Lower leg skin (tissue), 4 donors: ENCODE results near the gene GM2A. TPM values are rescaled to one million over a fixed set of nuclear protein-coding genes. Genes with fewer than 3 reads are reported as not detected.

Experiments
- DNase-seq, 2 donors: peaks; one replicate each; pipeline ENCODE4 v3.0.0-alpha.2; 2019; ENCODE audit warnings: low spot score in 2 of 2
- H3K4me3 ChIP-seq: fragments of 200-600 bp; sonication (generic); 2 replicates; pipeline ENCODE4 v1.5.1; 2017; ENCODE audit warnings: mild to moderate bottlenecking, low read depth; ENCODE audit not compliant: poor library complexity, severe bottlenecking
- POLR2A ChIP-seq, 2 donors: fragments of 450-650 bp; IDR thresholded peaks; one replicate each; pipeline ENCODE4 v1.6.1; 2016 to 2017; ENCODE audit warnings: antibody characterized with exemption in 2 of 2, mild to moderate bottlenecking in 1 of 2, moderate library complexity in 1 of 2
- WGBS, 2 donors: methylation state at CpG; one replicate each; pipeline ENCODE4 v1.1.5; 2018; 5-methylcytosine and 5-hydroxymethylcytosine counted together
- intact Hi-C: fragments of 100-400 bp; cut with DNase I; formaldehyde crosslinking; loops from one replicate; pipeline ENCODE4 v1.15.0; 2023; ENCODE audit warnings: low total_unique reads
- total RNA-seq, 4 donors: library from RNA; depleted of rRNA; stranded (reverse); fragments of >200 nt; gene quantifications; one replicate each; pipeline ENCODE4 v1.1.0, GENCODE V29; 2016
- TF ChIP-seq, protein P1 (sequence below), 3 donors: fragments of 450-650 bp; IDR thresholded peaks; one replicate each; pipeline ENCODE4 v1.5.1; 2016; ENCODE audit warnings: antibody characterized with exemption in 3 of 3, mild to moderate bottlenecking in 3 of 3, moderate library complexity in 2 of 3

The GM2A gene
- total RNA-seq, 4 donors from 2014 or later = 88.8 to 138 (median 123) TPM

DNA sequence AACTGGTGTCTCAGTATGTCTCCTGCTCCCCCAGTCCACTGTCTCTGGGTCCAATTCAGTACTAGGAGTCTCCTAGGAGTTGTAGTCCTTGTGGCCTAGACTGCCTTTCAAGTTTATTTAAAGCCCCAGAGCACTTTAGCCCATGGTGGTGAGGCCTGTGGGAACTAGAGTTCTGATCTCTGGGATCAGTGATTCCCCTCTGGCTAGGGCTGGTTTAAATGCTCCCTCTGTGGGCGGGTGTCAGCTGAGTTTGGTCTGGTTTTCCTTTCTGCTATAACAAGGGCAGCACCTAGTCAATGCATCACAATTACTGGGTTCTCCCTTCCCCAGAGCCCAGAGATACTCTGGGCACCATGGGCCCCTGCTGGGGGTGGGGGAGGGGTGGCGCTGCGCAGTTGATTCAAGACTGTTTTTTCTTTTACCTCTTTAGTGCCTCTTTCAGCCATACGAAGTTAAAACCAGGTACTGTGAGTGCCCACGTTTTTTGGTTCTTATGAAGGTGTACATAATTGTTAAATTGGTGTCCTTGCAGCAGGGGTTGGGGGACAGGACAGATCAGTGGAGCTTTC is 59.9 kb downstream of the GM2A start:
- 66 to 71% methylated on average over 5 of the region's 5 CpGs for WGBS, 2 donors
- TF ChIP-seq, protein P1, sequence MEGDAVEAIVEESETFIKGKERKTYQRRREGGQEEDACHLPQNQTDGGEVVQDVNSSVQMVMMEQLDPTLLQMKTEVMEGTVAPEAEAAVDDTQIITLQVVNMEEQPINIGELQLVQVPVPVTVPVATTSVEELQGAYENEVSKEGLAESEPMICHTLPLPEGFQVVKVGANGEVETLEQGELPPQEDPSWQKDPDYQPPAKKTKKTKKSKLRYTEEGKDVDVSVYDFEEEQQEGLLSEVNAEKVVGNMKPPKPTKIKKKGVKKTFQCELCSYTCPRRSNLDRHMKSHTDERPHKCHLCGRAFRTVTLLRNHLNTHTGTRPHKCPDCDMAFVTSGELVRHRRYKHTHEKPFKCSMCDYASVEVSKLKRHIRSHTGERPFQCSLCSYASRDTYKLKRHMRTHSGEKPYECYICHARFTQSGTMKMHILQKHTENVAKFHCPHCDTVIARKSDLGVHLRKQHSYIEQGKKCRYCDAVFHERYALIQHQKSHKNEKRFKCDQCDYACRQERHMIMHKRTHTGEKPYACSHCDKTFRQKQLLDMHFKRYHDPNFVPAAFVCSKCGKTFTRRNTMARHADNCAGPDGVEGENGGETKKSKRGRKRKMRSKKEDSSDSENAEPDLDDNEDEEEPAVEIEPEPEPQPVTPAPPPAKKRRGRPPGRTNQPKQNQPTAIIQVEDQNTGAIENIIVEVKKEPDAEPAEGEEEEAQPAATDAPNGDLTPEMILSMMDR (IDR thresholded peaks at IDR 0.05) = no peak
- TF ChIP-seq POLR2A (IDR thresholded peaks at IDR 0.05) = no peak
- no peak overlapping the region for H3K4me3 ChIP-seq
- DNase-seq = no peak
- intact Hi-C loops = loop anchor here (10.0 kb wide), 1 partner anchor 188 kb away; no protein-coding TSS in a partner anchor

DNA sequence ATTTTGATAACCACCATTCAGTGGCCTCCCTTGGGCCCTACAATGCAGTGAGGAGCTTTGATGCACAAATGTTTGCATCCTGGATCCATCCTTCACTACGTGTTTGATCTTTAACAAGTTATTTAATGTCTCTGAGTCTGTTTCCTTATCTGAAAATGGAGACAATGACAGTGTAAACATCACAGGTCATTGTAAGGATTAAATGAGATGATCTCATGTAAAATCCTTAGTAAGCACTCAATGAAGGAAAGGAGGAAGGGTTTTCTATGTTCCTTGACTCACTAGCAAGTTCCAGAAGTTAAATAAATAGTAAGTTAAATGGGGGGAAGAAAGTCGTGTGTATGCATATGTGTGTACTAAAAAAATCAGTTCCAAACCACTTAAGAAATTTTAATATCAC is 60.4 kb downstream of the GM2A start:
- no peak for DNase-seq
- no peak overlapping the region for H3K4me3 ChIP-seq
- WGBS, 2 donors = 54 to 61% methylated on average over 2 of the region's 2 CpGs
- TF ChIP-seq POLR2A (IDR thresholded peaks at IDR 0.05) = no peak
- TF ChIP-seq, protein P1 (IDR thresholded peaks at IDR 0.05) = no peak
- intact Hi-C loops = loop anchor here (10.0 kb wide), 1 partner anchor 189 kb away; no protein-coding TSS in a partner anchor

DNA sequence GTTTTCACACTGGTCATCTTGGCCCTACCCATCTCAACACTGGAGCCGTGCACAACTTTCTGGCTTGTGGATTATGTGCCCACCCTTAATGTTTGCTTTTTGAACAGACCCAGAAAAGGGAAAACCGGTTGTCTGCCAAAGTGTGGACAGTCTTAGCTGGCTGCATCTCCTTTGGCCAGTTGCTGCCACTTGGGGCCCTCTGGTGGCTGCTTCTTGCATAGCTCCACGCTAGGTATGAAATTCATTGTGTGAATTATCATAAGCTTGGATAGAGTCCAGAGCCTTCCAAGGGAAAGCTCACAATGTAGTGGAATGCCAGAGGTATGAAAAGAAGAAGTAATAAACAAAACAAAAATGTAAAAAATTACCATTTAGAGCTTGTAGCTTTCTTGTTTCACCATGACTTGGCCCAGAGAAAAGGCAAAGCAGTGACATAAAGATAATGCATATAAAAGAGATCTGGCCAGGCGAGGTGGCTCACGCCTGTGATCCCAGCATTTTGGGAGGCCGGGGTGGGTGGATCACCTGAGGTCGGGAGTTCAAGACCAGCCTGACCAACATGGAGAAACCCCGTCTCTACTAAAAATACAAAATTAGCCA is 63.1 kb downstream of the GM2A start:
- intact Hi-C loops = loop anchor here (10.0 kb wide), 1 partner anchor 191 kb away; no protein-coding TSS in a partner anchor
- WGBS, 2 donors = 55 to 60% methylated on average over 8 of the region's 8 CpGs
- TF ChIP-seq POLR2A (IDR thresholded peaks at IDR 0.05) = no peak
- TF ChIP-seq, protein P1 (IDR thresholded peaks at IDR 0.05) = no peak

DNA sequence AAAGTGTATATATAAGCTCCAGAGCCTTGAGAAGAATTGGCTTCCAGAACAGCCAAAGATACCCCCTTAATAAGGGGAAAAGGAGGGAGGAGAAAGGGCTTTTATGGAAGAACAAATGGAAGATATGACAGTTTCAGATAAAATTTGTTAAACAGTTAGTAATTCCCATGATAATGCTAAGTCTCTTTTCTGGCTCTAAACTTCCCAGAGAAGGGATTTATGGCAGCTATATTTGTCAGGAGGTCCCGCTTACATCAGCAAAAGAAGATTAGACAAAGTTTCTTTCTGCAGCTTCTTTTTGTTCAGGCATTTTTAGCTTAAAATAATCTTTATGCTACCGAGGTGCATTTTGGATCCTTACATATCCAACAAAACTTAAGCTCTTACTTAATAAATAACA is 64.9 kb downstream of the GM2A start:
- WGBS, 2 donors = 71 to 79% methylated on average over 2 of the region's 2 CpGs
- intact Hi-C loops = loop anchor here (10.0 kb wide), 1 partner anchor 193 kb away; no protein-coding TSS in a partner anchor
- DNase-seq = no peak
- H3K4me3 ChIP-seq = no peak overlapping the region
- TF ChIP-seq, protein P1 (IDR thresholded peaks at IDR 0.05) = no peak
- no peak for TF ChIP-seq POLR2A (IDR thresholded peaks at IDR 0.05)

More for the DNA sequence above, 63.1 kb downstream of the GM2A start:
- DNase-seq = peak; percentile 64 to 91
- no peak overlapping the region for H3K4me3 ChIP-seq

DNA sequence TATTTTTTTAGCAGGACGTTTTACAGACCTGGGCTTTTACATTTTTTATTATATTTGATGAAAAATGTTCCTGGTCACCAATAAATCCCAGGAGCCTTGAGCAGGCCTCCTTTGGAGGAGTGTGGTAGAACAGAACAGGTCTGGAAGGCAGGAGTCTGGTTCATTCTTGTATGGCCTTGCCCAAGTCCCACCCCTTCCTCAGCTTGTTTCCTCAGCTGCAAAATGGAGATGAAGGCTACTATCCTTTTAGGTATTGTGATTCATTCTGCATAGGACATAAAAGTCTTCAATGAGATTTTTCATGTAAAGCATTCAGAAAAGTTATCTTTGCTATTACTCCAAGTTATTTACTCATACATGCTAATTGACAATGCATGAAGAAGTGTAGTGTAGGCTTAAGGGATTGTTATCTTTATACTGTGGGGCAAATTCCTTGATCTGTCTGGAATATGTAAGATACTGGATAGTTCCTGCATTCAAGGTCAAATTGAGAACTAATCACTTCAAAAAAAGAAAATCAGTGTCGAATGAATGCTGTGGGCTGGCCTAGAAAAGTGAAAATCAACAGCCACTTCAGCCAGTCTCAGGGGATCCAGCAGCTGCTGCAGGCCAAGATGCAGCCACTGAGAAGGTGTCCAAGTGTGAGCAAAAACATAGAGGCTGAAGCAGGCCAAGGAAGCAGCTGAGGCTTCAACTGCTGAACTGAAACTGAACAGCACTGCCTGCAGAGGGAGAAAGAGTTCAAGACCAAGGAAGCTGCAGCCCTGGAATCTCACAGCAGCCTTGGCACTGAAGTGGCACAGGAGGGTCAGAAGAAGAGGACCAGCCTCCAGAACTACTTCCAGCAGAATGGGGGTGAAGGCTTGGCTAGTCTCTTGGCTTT is 66.1 kb downstream of the GM2A start:
- no peak overlapping the region for H3K4me3 ChIP-seq
- no peak for DNase-seq
- intact Hi-C loops = loop anchor here (10.0 kb wide), 1 partner anchor 194 kb away; no protein-coding TSS in a partner anchor
- no peak for TF ChIP-seq POLR2A (IDR thresholded peaks at IDR 0.05)
- TF ChIP-seq, protein P1 (IDR thresholded peaks at IDR 0.05) = no peak
- 65 to 71% methylated on average over 2 of the region's 2 CpGs for WGBS, 2 donors

Other genes with a start within 250 kb of the GM2A start
- gene GPX3, start 232.6 kb upstream of the GM2A start, total RNA-seq = 100 to 1,000 TPM; 399 to 695 (median 446) TPM
- gene TNIP1, start 172.2 kb upstream of the GM2A start, total RNA-seq = 100 to 1,000 TPM in 1 of 4 donors, 10 to 100 TPM in 3; 91.2 to 123 (median 98.1) TPM
- 10 to 100 TPM; 34.2 to 68.4 (median 43.3) TPM for gene ANXA6, start 95.4 kb upstream of the GM2A start, total RNA-seq
- 10 to 100 TPM; 21.4 to 33.3 (median 24.2) TPM for gene CCDC69, start 29.1 kb upstream of the GM2A start, total RNA-seq
- not detected for gene SLC36A3, start 50.6 kb downstream of the GM2A start, total RNA-seq
- gene SLC36A2, start 94.4 kb downstream of the GM2A start, total RNA-seq = 1 to 10 TPM in 1 of 4 donors, not detected in 3; 1.5 TPM
- gene SLC36A1, start 194.4 kb downstream of the GM2A start, total RNA-seq = 1 to 10 TPM; 4.8 to 7.0 (median 6.5) TPM